ENCODE results near the gene LSS.

The LSS gene

GRCh38 chr21:46254208-46254975, 25.8 kb upstream of the LSS start:
- Histone ChIP-seq H3K27ac (replicated peaks; ENCODE audit: low read length) (no peak overlapping the region), H2BK120ac (ENCODE audit: low read depth, low read length) (no peak overlapping the region), H3K9ac (ENCODE audit: low read depth, low read length, poor library complexity) (no peak overlapping the region), H2BK15ac (ENCODE audit: low read length) (no peak overlapping the region), H3K4me3 (ENCODE audit: low read length in 2 of 2) (peak overlapping the region in 1 of 2 donors; percentile 30), H3K9me3 (replicated peaks in 1 of 2; ENCODE audit: control insufficient read depth in 2 of 2, insufficient read depth in 1 of 2, low read depth in 1 of 2, low read length in 2 of 2) (peaks cover 0 to 2% of the 10 kb centered on the region in 2 donors), H4K91ac (ENCODE audit: low read depth, low read length, poor library complexity) (no peak overlapping the region), H3K79me1 (ENCODE audit: low read depth, low read length) (peaks cover 16% of the 10 kb centered on the region), H3K4ac (ENCODE audit: low read length) (no peak overlapping the region), H2AK5ac (ENCODE audit: low read depth, low read length) (no peak overlapping the region), H3K4me1 (ENCODE audit: control insufficient read depth in 2 of 2, insufficient read depth in 1 of 2, low read depth in 1 of 2, low read length in 2 of 2) (no peaks in the 10 kb centered on the region), H3K4me2 (ENCODE audit: insufficient read depth, low read length, poor library complexity, severe bottlenecking) (no peak overlapping the region), H3K36me3 (replicated peaks in 1 of 2; ENCODE audit: control insufficient read depth in 2 of 2, insufficient read depth in 2 of 2, low read length in 2 of 2) (peaks cover 58 to 97% of the 10 kb centered on the region in 2 donors), H2BK5ac (ENCODE audit: low read length) (no peak overlapping the region), H3K14ac (ENCODE audit: low read length) (no peak overlapping the region), H3K23ac (ENCODE audit: low read depth, low read length, poor library complexity) (no peak overlapping the region), H2BK12ac (ENCODE audit: low read length) (no peak overlapping the region), H3K27me3 (ENCODE audit: control insufficient read depth in 3 of 3, insufficient read depth in 3 of 3, low read depth in 1 of 3, low read length in 3 of 3) (no peaks in the 10 kb centered on the region), H4K8ac (ENCODE audit: low read depth, low read length) (no peak overlapping the region), H3K18ac (ENCODE audit: low read length) (no peak overlapping the region), H2AFZ (ENCODE audit: low read length) (no peak overlapping the region)
- no peak for DNase-seq (ENCODE audit: low spot score)
- WGBS, 2 donors (ENCODE audit: extremely low coverage in 2 of 2, insufficient read length in 2 of 2, insufficient replicate concordance in 1 of 2) = no CpG with 5 or more reads among the region's 12 CpGs

DNA sequence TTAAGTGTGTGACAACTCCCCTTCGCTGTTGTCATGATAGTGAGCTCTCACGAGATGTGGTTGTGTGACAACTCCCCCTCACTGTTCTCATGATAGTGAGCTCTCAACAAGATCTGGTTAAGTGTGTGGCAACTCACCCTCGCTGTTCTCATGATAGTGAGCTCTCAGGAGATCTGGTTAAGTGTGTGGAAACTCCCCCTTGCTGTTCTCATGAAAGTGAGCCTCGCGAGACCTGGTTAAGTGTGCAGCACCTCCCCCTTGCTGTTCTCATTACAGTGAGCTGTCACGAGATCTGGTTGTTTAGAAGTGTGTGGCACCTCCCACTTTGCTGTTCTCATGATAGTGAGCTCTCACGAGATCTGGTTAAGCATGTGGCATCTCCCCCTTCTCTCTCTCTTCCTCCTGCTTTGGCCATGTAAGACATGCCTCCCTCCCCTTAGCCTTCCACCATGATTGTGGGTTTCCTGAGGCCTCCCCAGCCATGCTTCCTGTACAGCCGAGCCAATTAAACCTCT, 25.1 kb upstream of the LSS start:
- H3K79me1 ChIP-seq (ENCODE audit: low read depth, low read length) = peaks cover 16% of the 10 kb centered on the region
- no peak overlapping the region for H2BK120ac ChIP-seq (ENCODE audit: low read depth, low read length)
- no CpG with 5 or more reads among the region's 8 CpGs for WGBS, 2 donors (ENCODE audit: extremely low coverage in 2 of 2, insufficient read length in 2 of 2, insufficient replicate concordance in 1 of 2)
- no peak overlapping the region for H3K14ac ChIP-seq (ENCODE audit: low read length)
- H3K27me3 ChIP-seq (ENCODE audit: control insufficient read depth in 3 of 3, insufficient read depth in 3 of 3, low read depth in 1 of 3, low read length in 3 of 3) = no peaks in the 10 kb centered on the region
- H2BK15ac ChIP-seq (ENCODE audit: low read length) = no peak overlapping the region
- H3K27ac ChIP-seq (replicated peaks; ENCODE audit: low read length) = no peak overlapping the region
- DNase-seq (ENCODE audit: low spot score) = no peak
- no peaks in the 10 kb centered on the region for H3K4me1 ChIP-seq (ENCODE audit: control insufficient read depth in 2 of 2, insufficient read depth in 1 of 2, low read depth in 1 of 2, low read length in 2 of 2)
- H3K36me3 ChIP-seq (replicated peaks in 1 of 2; ENCODE audit: control insufficient read depth in 2 of 2, insufficient read depth in 2 of 2, low read length in 2 of 2) = peaks cover 59 to 99% of the 10 kb centered on the region in 2 donors
- no peak overlapping the region for H4K91ac ChIP-seq (ENCODE audit: low read depth, low read length, poor library complexity)
- no peak overlapping the region for H3K9ac ChIP-seq (ENCODE audit: low read depth, low read length, poor library complexity)
- no peak overlapping the region for H2BK12ac ChIP-seq (ENCODE audit: low read length)
- H2BK5ac ChIP-seq (ENCODE audit: low read length) = no peak overlapping the region
- H3K4ac ChIP-seq (ENCODE audit: low read length) = no peak overlapping the region
- peaks cover 0 to 2% of the 10 kb centered on the region in 2 donors for H3K9me3 ChIP-seq (replicated peaks in 1 of 2; ENCODE audit: control insufficient read depth in 2 of 2, insufficient read depth in 1 of 2, low read depth in 1 of 2, low read length in 2 of 2)
- H3K23ac ChIP-seq (ENCODE audit: low read depth, low read length, poor library complexity) = no peak overlapping the region
- H4K8ac ChIP-seq (ENCODE audit: low read depth, low read length) = no peak overlapping the region
- no peak overlapping the region for H3K4me3 ChIP-seq (ENCODE audit: low read length in 2 of 2)
- H3K18ac ChIP-seq (ENCODE audit: low read length) = no peak overlapping the region
- H3K4me2 ChIP-seq (ENCODE audit: insufficient read depth, low read length, poor library complexity, severe bottlenecking) = no peak overlapping the region
- H2AFZ ChIP-seq (ENCODE audit: low read length) = no peak overlapping the region
- H2AK5ac ChIP-seq (ENCODE audit: low read depth, low read length) = no peak overlapping the region

GRCh38 chr21:46252840-46253239, 24.3 kb upstream of the LSS start:
- Histone ChIP-seq H2AFZ (ENCODE audit: low read length) (no peak overlapping the region), H3K79me1 (ENCODE audit: low read depth, low read length) (peaks cover 16% of the 10 kb centered on the region), H3K4me1 (ENCODE audit: control insufficient read depth in 2 of 2, insufficient read depth in 1 of 2, low read depth in 1 of 2, low read length in 2 of 2) (no peaks in the 10 kb centered on the region), H3K9me3 (replicated peaks in 1 of 2; ENCODE audit: control insufficient read depth in 2 of 2, insufficient read depth in 1 of 2, low read depth in 1 of 2, low read length in 2 of 2) (peaks cover 0 to 2% of the 10 kb centered on the region in 2 donors), H3K27me3 (ENCODE audit: control insufficient read depth in 3 of 3, insufficient read depth in 3 of 3, low read depth in 1 of 3, low read length in 3 of 3) (no peaks in the 10 kb centered on the region), H2BK12ac (ENCODE audit: low read length) (no peak overlapping the region), H3K23ac (ENCODE audit: low read depth, low read length, poor library complexity) (no peak overlapping the region), H3K14ac (ENCODE audit: low read length) (no peak overlapping the region), H3K4me2 (ENCODE audit: insufficient read depth, low read length, poor library complexity, severe bottlenecking) (no peak overlapping the region), H3K4ac (ENCODE audit: low read length) (no peak overlapping the region), H3K27ac (replicated peaks; ENCODE audit: low read length) (no peak overlapping the region), H2BK15ac (ENCODE audit: low read length) (no peak overlapping the region), H4K91ac (ENCODE audit: low read depth, low read length, poor library complexity) (no peak overlapping the region), H3K9ac (ENCODE audit: low read depth, low read length, poor library complexity) (no peak overlapping the region), H3K18ac (ENCODE audit: low read length) (no peak overlapping the region), H2BK5ac (ENCODE audit: low read length) (no peak overlapping the region), H4K8ac (ENCODE audit: low read depth, low read length) (no peak overlapping the region), H2AK5ac (ENCODE audit: low read depth, low read length) (no peak overlapping the region), H3K36me3 (replicated peaks in 1 of 2; ENCODE audit: control insufficient read depth in 2 of 2, insufficient read depth in 2 of 2, low read length in 2 of 2) (peaks cover 60 to 99% of the 10 kb centered on the region in 2 donors), H2BK120ac (ENCODE audit: low read depth, low read length) (no peak overlapping the region), H3K4me3 (ENCODE audit: low read length in 2 of 2) (no peak overlapping the region)
- WGBS, 2 donors (ENCODE audit: extremely low coverage in 2 of 2, insufficient read length in 2 of 2, insufficient replicate concordance in 1 of 2) = no CpG with 5 or more reads among the region's 4 CpGs
- no peak for DNase-seq (ENCODE audit: low spot score)

GRCh38 chr21:46250146-46250725, 21.7 kb upstream of the LSS start:
- Histone ChIP-seq H2BK12ac (ENCODE audit: low read length) (no peak overlapping the region), H3K4me2 (ENCODE audit: insufficient read depth, low read length, poor library complexity, severe bottlenecking) (no peak overlapping the region), H3K79me1 (ENCODE audit: low read depth, low read length) (peaks cover 8% of the 10 kb centered on the region), H2BK15ac (ENCODE audit: low read length) (no peak overlapping the region), H3K36me3 (replicated peaks in 1 of 2; ENCODE audit: control insufficient read depth in 2 of 2, insufficient read depth in 2 of 2, low read length in 2 of 2) (peaks cover 50 to 97% of the 10 kb centered on the region in 2 donors), H3K23ac (ENCODE audit: low read depth, low read length, poor library complexity) (no peak overlapping the region), H3K27ac (replicated peaks; ENCODE audit: low read length) (no peak overlapping the region), H3K18ac (ENCODE audit: low read length) (no peak overlapping the region), H4K91ac (ENCODE audit: low read depth, low read length, poor library complexity) (no peak overlapping the region), H2AFZ (ENCODE audit: low read length) (no peak overlapping the region), H4K8ac (ENCODE audit: low read depth, low read length) (no peak overlapping the region), H3K9me3 (replicated peaks in 1 of 2; ENCODE audit: control insufficient read depth in 2 of 2, insufficient read depth in 1 of 2, low read depth in 1 of 2, low read length in 2 of 2) (peaks cover 0 to 2% of the 10 kb centered on the region in 2 donors), H3K4ac (ENCODE audit: low read length) (no peak overlapping the region), H3K27me3 (ENCODE audit: control insufficient read depth in 3 of 3, insufficient read depth in 3 of 3, low read depth in 1 of 3, low read length in 3 of 3) (no peaks in the 10 kb centered on the region), H3K4me1 (ENCODE audit: control insufficient read depth in 2 of 2, insufficient read depth in 1 of 2, low read depth in 1 of 2, low read length in 2 of 2) (no peaks in the 10 kb centered on the region), H2BK120ac (ENCODE audit: low read depth, low read length) (no peak overlapping the region), H3K4me3 (ENCODE audit: low read length in 2 of 2) (no peak overlapping the region), H2BK5ac (ENCODE audit: low read length) (no peak overlapping the region), H3K9ac (ENCODE audit: low read depth, low read length, poor library complexity) (no peak overlapping the region), H3K14ac (ENCODE audit: low read length) (no peak overlapping the region), H2AK5ac (ENCODE audit: low read depth, low read length) (no peak overlapping the region)
- no CpG with 5 or more reads among the region's 6 CpGs for WGBS, 2 donors (ENCODE audit: extremely low coverage in 2 of 2, insufficient read length in 2 of 2, insufficient replicate concordance in 1 of 2)
- DNase-seq (ENCODE audit: low spot score) = no peak
